Measurements from ENCODE around the gene USP33.

GRCh38 chr1:77668924-77669449 is 90.7 kb downstream of the USP33 start:
- TF ChIP-seq CTCF (IDR thresholded peaks at IDR 0.05) (no peak), POLR2A (IDR thresholded peaks at IDR 0.05) (no peak), POLR2AphosphoS5 (IDR thresholded peaks at IDR 0.05) (no peak), EP300 (IDR thresholded peaks at IDR 0.05) (no peak)
